Calu3 (cell line): ENCODE data around the gene SLTM. TPM values are rescaled to one million over a fixed set of nuclear protein-coding genes. Genes with fewer than 3 reads are reported as not detected.

Source experiments
- BruUV-seq: library from RNA; stranded (reverse); fragments of 400-500 nt; replicated peaks from 2 replicates; lab custom pipeline; 2021; lab: Mats Ljungman, UMichigan
- CTCF ChIA-PET: fragments of 300-600 bp; sonication (Branson Sonifier 250); formaldehyde crosslinking; loops from one replicate; lab custom pipeline; 2022; ENCODE audit warnings: antibody characterized with exemption; lab: Charles Lee
- DNase-seq: peaks from one replicate; pipeline ENCODE4 v3.0.0; 2022
- H3K27ac Mint-ChIP-seq: one replicate; pipeline ENCODE4 v1.8.0; 2022; ENCODE audit warnings: mixed read lengths; ENCODE audit not compliant: unreplicated experiment
- H3K27me3 Mint-ChIP-seq: one replicate; pipeline ENCODE4 v1.8.0; 2022; ENCODE audit warnings: mixed read lengths; ENCODE audit not compliant: unreplicated experiment
- H3K36me3 Mint-ChIP-seq: one replicate; pipeline ENCODE4 v1.8.0; 2022; ENCODE audit warnings: mild to moderate bottlenecking, moderate library complexity, mixed read lengths; ENCODE audit not compliant: insufficient read depth, unreplicated experiment
- H3K4me1 Mint-ChIP-seq: one replicate; pipeline ENCODE4 v1.8.0; 2022; ENCODE audit warnings: mild to moderate bottlenecking, low read depth, mixed read lengths; ENCODE audit not compliant: unreplicated experiment
- H3K4me3 Mint-ChIP-seq: one replicate; pipeline ENCODE4 v1.8.0; 2022; ENCODE audit warnings: mild to moderate bottlenecking, low read depth, moderate library complexity, mixed read lengths; ENCODE audit not compliant: unreplicated experiment
- H3K9me3 Mint-ChIP-seq: one replicate; pipeline ENCODE4 v1.8.0; 2022; ENCODE audit warnings: low read depth, mixed read lengths; ENCODE audit not compliant: unreplicated experiment
- CTCF ChIP-seq: fragments of 200-600 bp; IDR thresholded peaks from one replicate; pipeline ENCODE4 v1.8.0; 2022; ENCODE audit warnings: antibody characterized with exemption; ENCODE audit not compliant: unreplicated experiment
- intact Hi-C: fragments of 100-400 bp; cut with micrococcal nuclease; formaldehyde crosslinking; loops from one replicate; pipeline ENCODE4 v1.10.0; 2022; ENCODE audit not compliant: unreplicated experiment
- total RNA-seq: library from RNA; stranded (reverse); gene quantifications from 2 replicates; pipeline ENCODE4 v1.2.3, GENCODE V29; 2022

The SLTM gene
- total RNA-seq, 1 experiment from 2014 or later, result 135 TPM

GRCh38 chr15:58830556-58830955, 102.9 kb downstream of the SLTM start:
- H3K4me1 Mint-ChIP-seq, result peaks cover 26% of the 10 kb centered on the region
- no TSS peak for BruUV-seq
- H3K4me3 Mint-ChIP-seq, result no peak overlapping the region
- CTCF ChIA-PET, result interaction anchor here (1.1 kb wide), 1 partner anchor 51 kb away, joined by 3 read pairs; no protein-coding TSS in a partner anchor
- H3K36me3 Mint-ChIP-seq, result peaks cover 38% of the 10 kb centered on the region
- no peaks in the 10 kb centered on the region for H3K9me3 Mint-ChIP-seq
- intact Hi-C loops, result no loop called here
- H3K27ac Mint-ChIP-seq, result no peak overlapping the region
- H3K27me3 Mint-ChIP-seq, result no peaks in the 10 kb centered on the region
- no peak for TF ChIP-seq CTCF
- DNase-seq, result no peak

Other genes with a start within 250 kb of the SLTM start
- 407 and 474 TPM in 2 replicates for gene ADAM10, start 184.0 kb downstream of the SLTM start, total RNA-seq
- gene MINDY2, start 162.4 kb downstream of the SLTM start, total RNA-seq, result 46.2 and 59.0 TPM in 2 replicates
- gene RNF111, start 54.0 kb upstream of the SLTM start, total RNA-seq, result 55.2 and 65.8 TPM in 2 replicates
- 72.5 and 86.4 TPM in 2 replicates for gene CCNB2, start 171.5 kb upstream of the SLTM start, total RNA-seq